Thoracic aorta (tissue), 2 donors: ENCODE measurements around the gene FRMPD2. TPM values are rescaled to one million over a fixed set of nuclear protein-coding genes. Genes with fewer than 3 reads are reported as not detected.

ENCODE experiments used
- ATAC-seq: fragments of 150-250 bp; one replicate; pipeline ENCODE4 v1.8.0; 2017; ENCODE audit warnings: low read depth; ENCODE audit not compliant: insufficient number of reproducible peaks, low FRiP score
- DNase-seq: peaks from one replicate; pipeline ENCODE4 v3.0.0-alpha.2; 2020; ENCODE audit warnings: low spot score
- H3K27ac ChIP-seq, 2 donors: fragments of 200-600 bp; sonication (generic); 1 replicate in 1 of 2; 2 replicates in 1 of 2; pipeline ENCODE4 v1.5.1; 2016; ENCODE audit warnings: mild to moderate bottlenecking in 2 of 2, moderate library complexity in 2 of 2
- H3K27me3 ChIP-seq: fragments of 200-600 bp; sonication (generic); replicated peaks from 2 replicates; pipeline ENCODE4 v1.6.0; 2016; ENCODE audit warnings: mild to moderate bottlenecking; ENCODE audit not compliant: insufficient read depth
- H3K36me3 ChIP-seq: fragments of 200-600 bp; sonication (generic); one replicate; pipeline ENCODE4 v1.5.1; 2016
- H3K4me1 ChIP-seq, 2 donors: fragments of 200-600 bp; sonication (generic); 1 replicate in 1 of 2; 2 replicates in 1 of 2; pipeline versions ENCODE4 v1.5.1 to v1.6.0; 2016; ENCODE audit warnings: low read depth in 2 of 2, mild to moderate bottlenecking in 1 of 2; ENCODE audit not compliant: control insufficient read depth in 1 of 2
- H3K4me3 ChIP-seq: fragments of 200-600 bp; sonication (generic); 2 replicates; pipeline ENCODE4 v1.5.1; 2016; ENCODE audit warnings: mild to moderate bottlenecking
- H3K9me3 ChIP-seq: fragments of 200-600 bp; sonication (generic); 2 replicates; pipeline ENCODE4 v1.5.1; 2016
- total RNA-seq, 2 donors: library from RNA; depleted of rRNA; stranded (reverse); fragments of >200 nt; gene quantifications; one replicate each; pipeline versions ENCODE4 v1.1.0 to v1.2.3, GENCODE V29; 2016
- TF ChIP-seq, protein P1 (sequence below): fragments of 200-600 bp; sonication (generic); IDR thresholded peaks from one replicate; pipeline ENCODE4 v1.5.1; 2019; ENCODE audit warnings: antibody characterized with exemption

FRMPD2 gene
- total RNA-seq, 2 donors from 2014 or later = not detected

- H3K4me1 ChIP-seq = no peaks in the 10 kb centered on the region
- no peak overlapping the region for H3K27ac ChIP-seq
- H3K4me3 ChIP-seq = no peak overlapping the region
- no peak for DNase-seq
- ATAC-seq = no peak
- no peaks in the 10 kb centered on the region for H3K9me3 ChIP-seq
- no peaks in the 10 kb centered on the region for H3K36me3 ChIP-seq
- no peaks in the 10 kb centered on the region for H3K27me3 ChIP-seq
- TF ChIP-seq, protein P1, sequence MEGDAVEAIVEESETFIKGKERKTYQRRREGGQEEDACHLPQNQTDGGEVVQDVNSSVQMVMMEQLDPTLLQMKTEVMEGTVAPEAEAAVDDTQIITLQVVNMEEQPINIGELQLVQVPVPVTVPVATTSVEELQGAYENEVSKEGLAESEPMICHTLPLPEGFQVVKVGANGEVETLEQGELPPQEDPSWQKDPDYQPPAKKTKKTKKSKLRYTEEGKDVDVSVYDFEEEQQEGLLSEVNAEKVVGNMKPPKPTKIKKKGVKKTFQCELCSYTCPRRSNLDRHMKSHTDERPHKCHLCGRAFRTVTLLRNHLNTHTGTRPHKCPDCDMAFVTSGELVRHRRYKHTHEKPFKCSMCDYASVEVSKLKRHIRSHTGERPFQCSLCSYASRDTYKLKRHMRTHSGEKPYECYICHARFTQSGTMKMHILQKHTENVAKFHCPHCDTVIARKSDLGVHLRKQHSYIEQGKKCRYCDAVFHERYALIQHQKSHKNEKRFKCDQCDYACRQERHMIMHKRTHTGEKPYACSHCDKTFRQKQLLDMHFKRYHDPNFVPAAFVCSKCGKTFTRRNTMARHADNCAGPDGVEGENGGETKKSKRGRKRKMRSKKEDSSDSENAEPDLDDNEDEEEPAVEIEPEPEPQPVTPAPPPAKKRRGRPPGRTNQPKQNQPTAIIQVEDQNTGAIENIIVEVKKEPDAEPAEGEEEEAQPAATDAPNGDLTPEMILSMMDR = no peak
Measured at GRCh38 chr10:48294431-48294830, 19.9 kb upstream of the FRMPD2 start.

DNA sequence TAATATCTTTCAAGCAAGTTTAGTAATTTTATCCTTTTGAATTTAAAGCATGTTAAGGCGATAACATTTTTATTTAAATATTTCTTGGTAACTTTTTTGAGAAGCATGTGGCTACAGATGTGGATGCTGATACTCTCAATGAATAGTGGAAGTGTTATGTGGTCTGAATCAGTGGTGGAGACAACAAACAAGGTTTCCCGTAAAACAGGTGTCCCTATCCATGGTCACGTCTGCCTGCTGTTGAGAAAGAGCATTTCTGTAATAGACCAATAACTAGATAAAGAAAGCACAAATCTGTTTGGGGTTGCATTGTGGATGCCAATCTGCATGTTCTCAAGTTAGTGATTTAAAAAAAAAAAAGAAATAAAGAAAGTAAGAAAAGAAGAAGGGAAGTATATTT is 18.1 kb upstream of the FRMPD2 start:
- H3K4me3 ChIP-seq = no peak overlapping the region
- no peaks in the 10 kb centered on the region for H3K4me1 ChIP-seq
- DNase-seq (no peak), ATAC-seq (no peak)
- TF ChIP-seq, protein P1 = no peak
- H3K27ac ChIP-seq = no peak overlapping the region
- H3K36me3 ChIP-seq = no peaks in the 10 kb centered on the region
- H3K9me3 ChIP-seq = no peaks in the 10 kb centered on the region
- no peaks in the 10 kb centered on the region for H3K27me3 ChIP-seq

DNA sequence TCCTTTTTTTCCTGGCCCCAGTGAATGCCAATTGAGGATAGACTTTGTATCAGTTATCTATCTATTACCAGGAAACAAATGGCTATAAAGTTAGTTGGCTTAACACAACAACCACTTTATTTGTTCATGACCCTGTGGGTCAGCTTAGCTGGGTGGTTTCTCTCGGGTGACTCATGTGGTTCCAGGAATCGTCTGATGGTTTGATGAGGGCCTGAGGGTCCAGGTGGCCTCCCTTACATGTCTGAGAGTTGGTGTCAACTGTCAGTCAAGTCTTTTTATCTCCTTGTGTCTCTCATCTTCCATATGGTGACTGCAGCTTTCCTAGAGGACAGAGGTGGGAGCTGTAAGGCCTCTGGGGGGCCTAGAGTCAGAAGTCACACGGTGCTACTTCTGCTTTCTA is 16.7 kb upstream of the FRMPD2 start:
- ATAC-seq = no peak

DNA sequence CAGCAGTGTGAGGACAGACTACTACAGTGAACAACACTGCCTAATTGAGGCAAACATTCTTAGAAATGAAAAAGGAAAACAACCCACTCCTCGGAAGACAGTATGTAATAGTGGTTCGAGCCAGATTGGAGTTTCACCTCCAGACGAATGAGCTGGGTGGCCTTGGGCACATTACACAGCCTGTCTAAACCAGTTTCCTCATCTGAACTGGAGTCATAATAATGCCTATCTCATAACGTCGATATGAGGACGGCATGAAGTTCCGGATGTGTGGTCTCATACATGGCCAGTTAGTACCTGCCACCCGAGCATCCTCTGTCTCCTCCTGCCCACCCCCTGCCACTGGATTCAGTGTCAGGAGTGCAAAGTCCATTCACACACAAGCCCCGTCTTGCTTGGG is 15.8 kb upstream of the FRMPD2 start:
- ATAC-seq (no peak), DNase-seq (no peak)
- Histone ChIP-seq H3K9me3 (no peaks in the 10 kb centered on the region), H3K27ac (no peak overlapping the region), H3K4me3 (no peak overlapping the region), H3K27me3 (no peaks in the 10 kb centered on the region), H3K4me1 (no peaks in the 10 kb centered on the region), H3K36me3 (no peaks in the 10 kb centered on the region)
- TF ChIP-seq, protein P1 = no peak

More for the DNA sequence above, 16.7 kb upstream of the FRMPD2 start:
- Histone ChIP-seq H3K27me3 (no peaks in the 10 kb centered on the region), H3K27ac (no peak overlapping the region), H3K4me1 (no peaks in the 10 kb centered on the region), H3K4me3 (no peak overlapping the region), H3K36me3 (no peaks in the 10 kb centered on the region), H3K9me3 (no peaks in the 10 kb centered on the region)
- DNase-seq = no peak
- TF ChIP-seq, protein P1 = no peak

DNA sequence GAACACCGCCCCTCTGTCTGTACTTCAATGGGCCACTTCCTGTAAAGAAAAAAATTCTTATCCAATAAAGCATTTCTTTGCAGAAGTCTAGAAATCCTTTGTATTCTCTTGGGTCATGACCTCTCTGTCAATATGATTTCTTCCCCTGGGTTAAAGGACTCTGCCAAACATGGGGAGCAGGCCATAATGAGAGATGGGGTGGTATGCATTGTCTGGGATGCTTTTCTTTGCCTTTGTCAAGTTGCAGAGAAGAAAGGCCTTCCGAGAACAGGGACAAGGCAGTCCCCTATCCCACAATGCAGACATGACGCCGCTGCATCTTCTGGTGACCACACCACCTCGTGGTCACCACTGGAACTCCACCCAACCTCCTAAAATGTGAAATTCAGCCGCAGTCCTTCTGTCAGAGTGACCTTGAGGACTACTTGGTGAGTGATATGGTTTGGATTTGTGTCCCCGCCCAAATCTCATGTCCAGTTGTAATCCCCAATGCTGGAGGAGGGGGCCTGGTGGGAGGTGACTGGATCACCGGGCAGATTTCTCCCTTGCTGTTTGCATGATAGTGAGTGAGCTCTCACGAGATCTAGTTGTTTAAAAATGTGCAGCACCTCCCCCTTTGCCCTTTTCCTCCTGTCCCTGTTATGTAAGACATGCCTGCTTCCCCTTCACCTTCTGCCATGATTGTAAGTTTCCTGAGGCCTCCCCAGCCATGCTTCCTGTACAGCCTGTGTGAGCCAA is 15.2 kb upstream of the FRMPD2 start:
- H3K27me3 ChIP-seq = no peaks in the 10 kb centered on the region
- no peaks in the 10 kb centered on the region for H3K36me3 ChIP-seq
- no peak for ATAC-seq
- TF ChIP-seq, protein P1 = peak; percentile 79
- no peaks in the 10 kb centered on the region for H3K4me1 ChIP-seq
- no peak overlapping the region for H3K4me3 ChIP-seq
- no peak overlapping the region for H3K27ac ChIP-seq
- no peaks in the 10 kb centered on the region for H3K9me3 ChIP-seq
- DNase-seq = no peak
